ENCODE results near the gene ARMH3. TPM values are rescaled to one million over a fixed set of nuclear protein-coding genes. Genes with fewer than 3 reads are reported as not detected.

ARMH3 gene
- total RNA-seq, 1 donor from 2014 or later = 19.1 TPM

- DNase-seq (ENCODE audit: low spot score) = no peak
- Mint-ChIP-seq H3K27ac (no peak overlapping the region), H3K36me3 (ENCODE audit: low read depth) (no peaks in the 10 kb centered on the region), H3K4me3 (ENCODE audit: low read depth) (no peak overlapping the region), H3K4me1 (ENCODE audit: low read depth) (peaks cover 2% of the 10 kb centered on the region), H3K9me3 (no peaks in the 10 kb centered on the region), H3K27me3 (ENCODE audit: low read depth) (no peaks in the 10 kb centered on the region)
- intact Hi-C loops (cut with micrococcal nuclease) = no loop called here
Observed at GRCh38 chr10:101894266-101894665, 161.7 kb downstream of the ARMH3 start.

- Mint-ChIP-seq H3K27me3 (ENCODE audit: low read depth) (no peaks in the 10 kb centered on the region), H3K9me3 (no peaks in the 10 kb centered on the region), H3K27ac (no peak overlapping the region), H3K4me3 (ENCODE audit: low read depth) (no peak overlapping the region), H3K36me3 (ENCODE audit: low read depth) (no peaks in the 10 kb centered on the region), H3K4me1 (ENCODE audit: low read depth) (peaks cover 3% of the 10 kb centered on the region)
- DNase-seq (ENCODE audit: low spot score) = no peak
- intact Hi-C loops (cut with micrococcal nuclease) = no loop called here
Observed at GRCh38 chr10:101893510-101894120, 162.4 kb downstream of the ARMH3 start.

GRCh38 chr10:101892782-101893391, 163.1 kb downstream of the ARMH3 start:
- Mint-ChIP-seq H3K4me1 (ENCODE audit: low read depth) (peaks cover 3% of the 10 kb centered on the region), H3K4me3 (ENCODE audit: low read depth) (no peak overlapping the region), H3K36me3 (ENCODE audit: low read depth) (no peaks in the 10 kb centered on the region), H3K27ac (no peak overlapping the region), H3K9me3 (no peaks in the 10 kb centered on the region), H3K27me3 (ENCODE audit: low read depth) (no peaks in the 10 kb centered on the region)
- intact Hi-C loops (cut with micrococcal nuclease) = no loop called here
- DNase-seq (ENCODE audit: low spot score) = no peak

GRCh38 chr10:101889256-101890210, 166.4 kb downstream of the ARMH3 start:
- Mint-ChIP-seq H3K27ac (no peak overlapping the region), H3K36me3 (ENCODE audit: low read depth) (peaks cover 3% of the 10 kb centered on the region), H3K4me3 (ENCODE audit: low read depth) (no peak overlapping the region), H3K27me3 (ENCODE audit: low read depth) (no peaks in the 10 kb centered on the region), H3K4me1 (ENCODE audit: low read depth) (peaks cover 3% of the 10 kb centered on the region), H3K9me3 (no peaks in the 10 kb centered on the region)
- intact Hi-C loops (cut with micrococcal nuclease) = loop anchor here (1.0 to 2.0 kb wide), 3 partner anchors 49 to 184 kb away; no protein-coding TSS in a partner anchor
- peak; percentile 53 for DNase-seq (ENCODE audit: low spot score)

GRCh38 chr10:101888251-101888949, 167.6 kb downstream of the ARMH3 start:
- peaks cover 3% of the 10 kb centered on the region for H3K4me1 Mint-ChIP-seq (ENCODE audit: low read depth)
- no peak for DNase-seq (ENCODE audit: low spot score)
- peaks cover 3% of the 10 kb centered on the region for H3K36me3 Mint-ChIP-seq (ENCODE audit: low read depth)
- no peak overlapping the region for H3K27ac Mint-ChIP-seq
- H3K27me3 Mint-ChIP-seq (ENCODE audit: low read depth) = no peaks in the 10 kb centered on the region
- no peak overlapping the region for H3K4me3 Mint-ChIP-seq (ENCODE audit: low read depth)
- intact Hi-C loops (cut with micrococcal nuclease) = loop anchor here (2.0 kb wide), 1 partner anchor 48 kb away; no protein-coding TSS in a partner anchor
- H3K9me3 Mint-ChIP-seq = no peaks in the 10 kb centered on the region

- H3K4me1 Mint-ChIP-seq (ENCODE audit: low read depth) = peaks cover 3% of the 10 kb centered on the region
- H3K9me3 Mint-ChIP-seq = no peaks in the 10 kb centered on the region
- intact Hi-C loops (cut with micrococcal nuclease) = loop anchor here (2.0 kb wide), 1 partner anchor 47 kb away; no protein-coding TSS in a partner anchor
- no peak overlapping the region for H3K4me3 Mint-ChIP-seq (ENCODE audit: low read depth)
- H3K36me3 Mint-ChIP-seq (ENCODE audit: low read depth) = peaks cover 3% of the 10 kb centered on the region
- no peak for DNase-seq (ENCODE audit: low spot score)
- no peak overlapping the region for H3K27ac Mint-ChIP-seq
- H3K27me3 Mint-ChIP-seq (ENCODE audit: low read depth) = no peaks in the 10 kb centered on the region
Observed at GRCh38 chr10:101887775-101888174, 168.2 kb downstream of the ARMH3 start.

GRCh38 chr10:101886521-101887312, 169.3 kb downstream of the ARMH3 start:
- peaks cover 3% of the 10 kb centered on the region for H3K36me3 Mint-ChIP-seq (ENCODE audit: low read depth)
- H3K9me3 Mint-ChIP-seq = no peaks in the 10 kb centered on the region
- H3K27ac Mint-ChIP-seq = no peak overlapping the region
- peaks cover 3% of the 10 kb centered on the region for H3K4me1 Mint-ChIP-seq (ENCODE audit: low read depth)
- no peak for DNase-seq (ENCODE audit: low spot score)
- intact Hi-C loops (cut with micrococcal nuclease) = no loop called here
- H3K27me3 Mint-ChIP-seq (ENCODE audit: low read depth) = no peaks in the 10 kb centered on the region
- H3K4me3 Mint-ChIP-seq (ENCODE audit: low read depth) = no peak overlapping the region

GRCh38 chr10:101881036-101881774, 174.8 kb downstream of the ARMH3 start:
- no peaks in the 10 kb centered on the region for H3K27me3 Mint-ChIP-seq (ENCODE audit: low read depth)
- intact Hi-C loops (cut with micrococcal nuclease) = no loop called here
- DNase-seq (ENCODE audit: low spot score) = no peak
- peaks cover 5% of the 10 kb centered on the region for H3K4me1 Mint-ChIP-seq (ENCODE audit: low read depth)
- no peak overlapping the region for H3K27ac Mint-ChIP-seq
- peaks cover 3% of the 10 kb centered on the region for H3K36me3 Mint-ChIP-seq (ENCODE audit: low read depth)
- no peaks in the 10 kb centered on the region for H3K9me3 Mint-ChIP-seq
- no peak overlapping the region for H3K4me3 Mint-ChIP-seq (ENCODE audit: low read depth)

- Mint-ChIP-seq H3K27ac (no peak overlapping the region), H3K4me3 (ENCODE audit: low read depth) (no peak overlapping the region), H3K27me3 (ENCODE audit: low read depth) (no peaks in the 10 kb centered on the region), H3K9me3 (no peaks in the 10 kb centered on the region), H3K4me1 (ENCODE audit: low read depth) (peaks cover 9% of the 10 kb centered on the region), H3K36me3 (ENCODE audit: low read depth) (no peaks in the 10 kb centered on the region)
- DNase-seq (ENCODE audit: low spot score) = no peak
- intact Hi-C loops (cut with micrococcal nuclease) = no loop called here
Observed at GRCh38 chr10:101880232-101880573, 175.8 kb downstream of the ARMH3 start.

- Mint-ChIP-seq H3K4me3 (ENCODE audit: low read depth) (no peak overlapping the region), H3K9me3 (no peaks in the 10 kb centered on the region), H3K27ac (no peak overlapping the region), H3K4me1 (ENCODE audit: low read depth) (peaks cover 11% of the 10 kb centered on the region), H3K27me3 (ENCODE audit: low read depth) (no peaks in the 10 kb centered on the region), H3K36me3 (ENCODE audit: low read depth) (no peaks in the 10 kb centered on the region)
- DNase-seq (ENCODE audit: low spot score) = no peak
- intact Hi-C loops (cut with micrococcal nuclease) = no loop called here
Observed at GRCh38 chr10:101879456-101880231, 176.3 kb downstream of the ARMH3 start.

- Mint-ChIP-seq H3K9me3 (no peaks in the 10 kb centered on the region), H3K4me1 (ENCODE audit: low read depth) (peaks cover 13% of the 10 kb centered on the region), H3K27ac (no peak overlapping the region), H3K36me3 (ENCODE audit: low read depth) (no peaks in the 10 kb centered on the region), H3K27me3 (ENCODE audit: low read depth) (no peaks in the 10 kb centered on the region), H3K4me3 (ENCODE audit: low read depth) (no peak overlapping the region)
- no peak for DNase-seq (ENCODE audit: low spot score)
- intact Hi-C loops (cut with micrococcal nuclease) = no loop called here
Observed at GRCh38 chr10:101878869-101879268, 177.1 kb downstream of the ARMH3 start.
